ENCODE data around the gene SERPINA1. TPM values are rescaled to one million over a fixed set of nuclear protein-coding genes. Genes with fewer than 3 reads are reported as not detected.
"Not testable (repeated sequence)": the region's sequence is repeated elsewhere in the genome, so short reads cannot be mapped to it uniquely, and the experiment has no call there.

The SERPINA1 gene
- total RNA-seq, 1 donor from 2014 or later = 0.26 TPM

DNA sequence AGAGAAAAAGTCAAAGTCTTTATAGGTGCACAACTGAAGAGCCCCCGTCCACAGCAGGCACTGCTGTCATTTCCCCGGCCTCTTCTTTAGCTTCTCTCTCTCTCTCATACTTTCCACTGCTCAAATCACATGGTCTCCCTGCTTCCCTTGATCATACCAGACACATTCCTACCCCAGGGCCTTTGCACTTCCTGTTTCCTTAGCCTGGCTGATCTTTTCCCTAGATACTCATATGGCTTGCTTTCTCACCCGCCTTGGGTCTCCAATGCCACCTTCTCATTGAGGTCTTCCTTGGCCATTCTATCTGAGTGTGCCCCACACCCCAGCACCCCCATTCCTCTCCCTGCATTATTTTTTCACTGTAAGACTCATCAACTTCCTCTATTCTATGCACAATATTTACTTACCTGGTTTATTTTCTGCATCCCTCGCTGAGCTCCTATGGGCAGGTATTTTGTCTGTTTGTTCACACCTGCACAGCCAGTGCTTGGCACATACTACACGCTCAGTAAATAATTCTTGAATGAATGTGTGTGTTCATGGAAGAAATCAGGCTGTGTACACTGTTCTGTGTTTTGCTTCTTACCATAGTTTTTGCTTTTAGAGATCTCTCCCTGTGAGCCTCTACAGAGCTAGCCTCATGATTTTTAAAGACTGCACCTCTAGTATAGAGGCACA, 31.9 kb downstream of the SERPINA1 start:
- TF ChIP-seq, protein P1, sequence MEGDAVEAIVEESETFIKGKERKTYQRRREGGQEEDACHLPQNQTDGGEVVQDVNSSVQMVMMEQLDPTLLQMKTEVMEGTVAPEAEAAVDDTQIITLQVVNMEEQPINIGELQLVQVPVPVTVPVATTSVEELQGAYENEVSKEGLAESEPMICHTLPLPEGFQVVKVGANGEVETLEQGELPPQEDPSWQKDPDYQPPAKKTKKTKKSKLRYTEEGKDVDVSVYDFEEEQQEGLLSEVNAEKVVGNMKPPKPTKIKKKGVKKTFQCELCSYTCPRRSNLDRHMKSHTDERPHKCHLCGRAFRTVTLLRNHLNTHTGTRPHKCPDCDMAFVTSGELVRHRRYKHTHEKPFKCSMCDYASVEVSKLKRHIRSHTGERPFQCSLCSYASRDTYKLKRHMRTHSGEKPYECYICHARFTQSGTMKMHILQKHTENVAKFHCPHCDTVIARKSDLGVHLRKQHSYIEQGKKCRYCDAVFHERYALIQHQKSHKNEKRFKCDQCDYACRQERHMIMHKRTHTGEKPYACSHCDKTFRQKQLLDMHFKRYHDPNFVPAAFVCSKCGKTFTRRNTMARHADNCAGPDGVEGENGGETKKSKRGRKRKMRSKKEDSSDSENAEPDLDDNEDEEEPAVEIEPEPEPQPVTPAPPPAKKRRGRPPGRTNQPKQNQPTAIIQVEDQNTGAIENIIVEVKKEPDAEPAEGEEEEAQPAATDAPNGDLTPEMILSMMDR (IDR thresholded peaks at IDR 0.05; ENCODE audit: insufficient read depth, low read length, severe bottlenecking) = no peak
- FAIRE-seq = no peak
- DNase-seq (ENCODE audit: low read depth) = peak; percentile 27
- Histone ChIP-seq H3K27me3 (ENCODE audit: control insufficient read depth, insufficient read depth, low read length) (no peaks in the 10 kb centered on the region), H3K36me3 (ENCODE audit: control insufficient read depth, insufficient read depth, low read length) (no peaks in the 10 kb centered on the region), H3K4me3 (ENCODE audit: low read depth, low read length) (no peak overlapping the region)

DNA sequence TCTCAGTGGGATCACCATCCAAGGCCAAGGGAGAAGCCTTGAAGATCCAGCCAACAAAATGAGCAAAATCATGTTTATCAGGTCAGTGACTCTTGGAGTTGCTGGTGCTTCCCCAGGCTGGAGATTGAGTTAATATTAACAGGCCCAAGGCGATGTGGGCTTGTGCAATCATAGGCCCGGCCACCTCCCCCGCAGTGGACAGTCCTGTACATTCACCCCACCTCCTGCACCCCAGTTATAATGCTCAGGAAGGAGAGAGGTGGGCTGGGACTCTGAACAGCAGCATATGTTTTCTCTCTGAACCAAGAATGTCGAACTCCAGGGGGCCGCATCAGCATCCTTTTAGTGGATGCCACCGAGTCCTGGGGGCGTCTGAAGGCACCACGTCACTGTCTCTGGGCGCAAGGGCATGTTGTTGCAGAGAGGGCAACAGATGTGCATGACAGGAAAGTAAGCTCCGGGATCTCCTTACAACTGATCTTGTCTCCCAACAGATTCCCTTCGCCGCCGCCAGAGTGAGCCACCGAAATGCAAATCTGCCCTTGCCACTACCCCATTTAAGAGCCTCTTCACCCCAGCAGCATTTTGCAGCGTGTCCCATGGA, 33.1 kb downstream of the SERPINA1 start:
- TF ChIP-seq, protein P1 (IDR thresholded peaks at IDR 0.05; ENCODE audit: insufficient read depth, low read length, severe bottlenecking) = peak; percentile 75
- FAIRE-seq (no peak), DNase-seq (ENCODE audit: low read depth) (peak; percentile 63)
- H3K4me3 ChIP-seq (ENCODE audit: low read depth, low read length) = no peak overlapping the region
- no peaks in the 10 kb centered on the region for H3K36me3 ChIP-seq (ENCODE audit: control insufficient read depth, insufficient read depth, low read length)
- no peaks in the 10 kb centered on the region for H3K27me3 ChIP-seq (ENCODE audit: control insufficient read depth, insufficient read depth, low read length)

DNA sequence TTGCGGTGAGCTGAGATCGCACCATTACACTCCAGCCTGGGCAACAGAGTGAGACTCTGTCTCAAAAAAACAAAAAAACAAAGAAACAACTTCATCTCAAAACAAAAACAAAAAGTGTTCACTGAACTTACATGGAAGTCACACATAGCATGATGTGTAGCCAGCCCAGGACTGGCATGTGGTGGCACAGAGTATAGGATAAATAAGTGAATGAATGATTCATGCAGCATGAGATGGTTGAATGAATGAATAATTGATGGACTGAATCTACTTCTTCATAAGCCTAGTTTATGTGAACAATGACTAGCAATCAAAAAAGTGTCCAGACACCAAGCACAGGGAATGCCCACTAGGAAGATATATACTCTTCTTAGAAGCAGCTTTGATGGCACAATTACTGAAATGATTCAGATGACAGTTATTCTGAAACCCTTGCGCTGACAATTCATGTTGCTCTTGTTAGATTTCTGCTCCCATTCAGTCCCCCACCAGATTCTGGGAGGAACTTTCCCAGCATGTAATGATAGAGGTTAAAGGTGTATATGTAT, 33.7 kb downstream of the SERPINA1 start:
- TF ChIP-seq, protein P1 (IDR thresholded peaks at IDR 0.05; ENCODE audit: insufficient read depth, low read length, severe bottlenecking) = no peak
- FAIRE-seq (no peak), DNase-seq (ENCODE audit: low read depth) (no peak)
- no peaks in the 10 kb centered on the region for H3K36me3 ChIP-seq (ENCODE audit: control insufficient read depth, insufficient read depth, low read length)
- no peak overlapping the region for H3K4me3 ChIP-seq (ENCODE audit: low read depth, low read length)
- H3K27me3 ChIP-seq (ENCODE audit: control insufficient read depth, insufficient read depth, low read length) = no peaks in the 10 kb centered on the region

DNA sequence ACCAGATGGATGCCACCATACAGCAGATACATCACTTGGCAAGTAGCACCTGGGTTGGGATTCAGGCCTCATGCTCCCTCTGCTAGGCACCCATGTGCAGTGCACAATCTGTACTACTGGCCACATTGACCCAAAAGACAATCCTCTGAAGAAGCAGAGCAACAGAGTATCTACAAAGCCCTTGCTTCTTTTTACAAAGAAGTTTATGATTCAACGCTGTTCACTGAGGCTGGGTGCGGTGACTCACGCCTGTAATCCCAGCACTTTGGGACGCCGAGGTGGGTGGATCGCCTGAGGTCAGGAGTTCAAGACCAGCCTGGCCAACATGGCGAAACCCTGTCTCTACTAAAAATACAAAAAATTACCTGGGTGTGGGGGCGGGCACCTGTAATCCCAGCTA, 34.2 kb downstream of the SERPINA1 start:
- DNase-seq (ENCODE audit: low read depth) = not testable (repeated sequence)

DNA sequence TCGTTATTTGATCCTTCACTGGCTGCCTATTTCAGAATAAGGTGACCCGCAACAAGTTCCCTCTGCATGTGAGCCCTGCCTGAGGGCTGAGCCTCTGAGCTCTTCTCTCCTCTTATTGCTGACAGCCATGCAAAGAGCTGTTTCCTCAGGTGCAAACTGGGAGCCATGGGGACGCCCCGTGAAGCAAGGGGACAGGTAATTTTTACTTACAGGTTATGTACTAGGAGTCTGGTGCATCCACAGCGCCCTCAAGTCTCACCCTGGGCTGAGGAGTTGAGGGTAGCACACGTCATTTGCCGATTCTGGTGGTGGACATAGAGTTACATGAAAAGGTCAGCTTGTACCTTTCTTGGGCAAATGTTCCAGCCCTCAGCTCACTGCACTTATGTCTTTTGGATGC, 39.1 kb downstream of the SERPINA1 start:
- TF ChIP-seq, protein P1 (IDR thresholded peaks at IDR 0.05; ENCODE audit: insufficient read depth, low read length, severe bottlenecking) = no peak
- no peak for FAIRE-seq
- DNase-seq (ENCODE audit: low read depth) = no peak

More for the DNA sequence above, 34.2 kb downstream of the SERPINA1 start:
- not testable (repeated sequence) for H3K36me3 ChIP-seq (ENCODE audit: control insufficient read depth, insufficient read depth, low read length); FAIRE-seq; H3K27me3 ChIP-seq (ENCODE audit: control insufficient read depth, insufficient read depth, low read length); H3K4me3 ChIP-seq (ENCODE audit: low read depth, low read length)

DNA sequence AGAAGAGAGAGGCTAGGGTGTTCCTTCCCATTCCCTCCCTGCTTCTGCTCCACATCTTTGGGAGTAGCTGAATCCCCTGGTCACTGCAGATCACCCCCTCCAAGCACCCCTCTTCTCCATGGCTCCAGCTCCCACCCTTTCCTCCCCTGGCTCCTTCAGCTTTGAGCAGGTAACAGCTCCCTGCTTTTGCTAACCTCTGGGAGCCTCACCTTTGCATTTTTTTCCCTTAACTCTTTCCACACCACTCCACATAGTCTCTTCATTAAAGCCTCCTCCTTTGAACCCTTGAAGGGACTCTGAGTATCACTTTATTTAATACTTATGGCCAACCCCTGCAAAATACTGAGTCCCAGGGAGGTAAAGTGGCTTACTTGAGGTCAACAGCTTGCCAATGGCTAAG, 39.6 kb downstream of the SERPINA1 start:
- FAIRE-seq (no peak), DNase-seq (ENCODE audit: low read depth) (no peak)
- TF ChIP-seq, protein P1 (IDR thresholded peaks at IDR 0.05; ENCODE audit: insufficient read depth, low read length, severe bottlenecking) = no peak

More for the DNA sequence above, 39.1 kb downstream of the SERPINA1 start:
- Histone ChIP-seq H3K27me3 (ENCODE audit: control insufficient read depth, insufficient read depth, low read length) (no peaks in the 10 kb centered on the region), H3K36me3 (ENCODE audit: control insufficient read depth, insufficient read depth, low read length) (no peaks in the 10 kb centered on the region), H3K4me3 (ENCODE audit: low read depth, low read length) (no peak overlapping the region)

More for the DNA sequence above, 39.6 kb downstream of the SERPINA1 start:
- no peaks in the 10 kb centered on the region for H3K36me3 ChIP-seq (ENCODE audit: control insufficient read depth, insufficient read depth, low read length)
- no peak overlapping the region for H3K4me3 ChIP-seq (ENCODE audit: low read depth, low read length)
- no peaks in the 10 kb centered on the region for H3K27me3 ChIP-seq (ENCODE audit: control insufficient read depth, insufficient read depth, low read length)
